GM12878 (cell line): ENCODE measurements around the gene PITPNC1. TPM values are rescaled to one million over a fixed set of nuclear protein-coding genes. Genes with fewer than 3 reads are reported as not detected.

Source experiments
- ATF7 ChIP-seq: fragments of 450-650 bp; IDR thresholded peaks from 2 replicates; pipeline ENCODE4 v1.6.1; 2016; ENCODE audit warnings: low read depth, mild to moderate bottlenecking
- JUNB ChIP-seq: IDR thresholded peaks from 2 replicates; pipeline ENCODE4 v1.6.1; 2016; ENCODE audit warnings: antibody characterized with exemption, mild to moderate bottlenecking
- PAX5 ChIP-seq: IDR thresholded peaks from 2 replicates; pipeline ENCODE4 v1.6.1; 2011; ENCODE audit warnings: low read depth, low read length, borderline replicate concordance
- polyA plus RNA-seq, 11 experiments: library from polyadenylated mRNA; depleted of rRNA in 4 of 11; unstranded in 6 of 11; stranded (reverse) in 5 of 11; fragments of >200 nt; fragmentation: Nextera tagmentation in 4 of 11; fragmentation: Illumina TruSeq in 1 of 11; extraction: Ambion mirVana in 4 of 11; extraction: Trizol in 1 of 11; gene quantifications; 1 replicate in 1 of 11; 2 replicates in 10 of 11; pipeline versions ENCODE4 v1.2.1 to v1.2.3, GENCODE V29; 2011 to 2016; ENCODE audit warnings: inconsistent platforms in 2 of 11, missing spikeins in 2 of 11, low read depth in 1 of 11
- total RNA-seq, 4 experiments: library from RNA; depleted of rRNA in 3 of 4; stranded (reverse); fragments of >200 nt in 3 of 4; fragmentation: Illumina TruSeq in 1 of 4; extraction: Trizol in 1 of 4; gene quantifications; 2 replicates each; pipeline versions ENCODE4 v1.2.1 to v1.2.3, GENCODE V29; 2013 to 2021
- TF ChIP-seq, protein P1 (sequence below): fragments of 450-650 bp; IDR thresholded peaks from 2 replicates; pipeline ENCODE4 v1.6.1; 2016; ENCODE audit warnings: mild to moderate bottlenecking
- TF ChIP-seq, protein P2 (sequence below): fragments of 450-650 bp; IDR thresholded peaks from 2 replicates; pipeline ENCODE4 v1.6.1; 2018; ENCODE audit warnings: mild to moderate bottlenecking, low read depth, moderate library complexity; ENCODE audit not compliant: partially characterized antibody

PITPNC1 gene
- total and polyA plus RNA-seq, 10 of the 15 experiments (the other 5 are each of a cell fraction or from before 2014, with no cell fraction given) = 12.2 to 62.4 (median 47.3) TPM

DNA sequence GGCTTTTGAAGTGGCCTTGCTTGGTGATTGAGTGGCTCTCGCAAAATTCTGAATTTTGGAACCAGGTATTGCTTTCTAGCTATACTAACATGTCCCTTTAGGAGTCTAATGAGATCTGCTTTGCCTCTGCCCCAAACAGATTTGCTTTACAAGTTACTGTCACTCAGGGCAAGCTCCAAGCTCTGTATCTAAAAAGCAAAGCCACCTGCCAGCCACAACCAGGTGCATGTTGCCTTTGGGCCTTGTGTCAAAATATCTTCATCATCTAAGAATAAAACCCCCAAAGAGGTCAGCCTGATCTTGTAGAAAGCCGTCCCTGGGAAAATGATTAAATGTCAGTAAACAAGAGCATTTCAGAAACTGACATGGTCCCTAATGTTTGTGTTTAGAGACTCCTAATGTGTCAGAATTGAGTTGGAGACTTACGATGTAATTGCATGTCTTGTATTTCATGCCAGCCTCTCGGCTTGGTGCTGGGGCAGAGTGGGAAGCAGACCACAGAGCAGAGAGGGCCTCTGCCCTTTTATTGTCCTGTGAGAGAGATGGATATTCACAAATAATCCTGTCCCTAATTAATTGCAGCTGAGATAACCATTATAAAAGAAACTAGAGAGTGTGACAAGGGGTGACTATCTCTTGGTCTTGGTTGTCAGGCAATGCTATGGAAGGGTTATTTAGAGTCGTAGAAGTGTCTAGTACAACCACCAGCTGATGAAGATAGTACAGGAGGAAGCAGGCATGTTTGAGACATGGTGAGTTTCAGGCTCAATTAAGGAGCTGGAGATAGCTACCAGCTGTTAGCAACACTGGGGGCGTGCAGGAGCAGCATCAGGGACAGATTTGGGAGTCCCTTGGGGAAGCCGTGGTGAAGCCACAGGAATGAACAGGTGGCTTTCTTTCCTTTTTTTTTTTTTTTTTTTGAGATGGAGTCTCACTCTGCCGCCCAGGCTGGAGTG lies 90.7 kb downstream of the PITPNC1 start (continued):
- TF ChIP-seq, protein P1, sequence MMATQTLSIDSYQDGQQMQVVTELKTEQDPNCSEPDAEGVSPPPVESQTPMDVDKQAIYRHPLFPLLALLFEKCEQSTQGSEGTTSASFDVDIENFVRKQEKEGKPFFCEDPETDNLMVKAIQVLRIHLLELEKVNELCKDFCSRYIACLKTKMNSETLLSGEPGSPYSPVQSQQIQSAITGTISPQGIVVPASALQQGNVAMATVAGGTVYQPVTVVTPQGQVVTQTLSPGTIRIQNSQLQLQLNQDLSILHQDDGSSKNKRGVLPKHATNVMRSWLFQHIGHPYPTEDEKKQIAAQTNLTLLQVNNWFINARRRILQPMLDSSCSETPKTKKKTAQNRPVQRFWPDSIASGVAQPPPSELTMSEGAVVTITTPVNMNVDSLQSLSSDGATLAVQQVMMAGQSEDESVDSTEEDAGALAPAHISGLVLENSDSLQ = peak; percentile 50
- TF ChIP-seq JUNB = no peak; the same call in 1 of the 2 replicates
- TF ChIP-seq PAX5 = 0 out of 2 replicates have a peak, but pooled peaks have one; percentile 41
- TF ChIP-seq ATF7 = no peak
- TF ChIP-seq, protein P2, sequence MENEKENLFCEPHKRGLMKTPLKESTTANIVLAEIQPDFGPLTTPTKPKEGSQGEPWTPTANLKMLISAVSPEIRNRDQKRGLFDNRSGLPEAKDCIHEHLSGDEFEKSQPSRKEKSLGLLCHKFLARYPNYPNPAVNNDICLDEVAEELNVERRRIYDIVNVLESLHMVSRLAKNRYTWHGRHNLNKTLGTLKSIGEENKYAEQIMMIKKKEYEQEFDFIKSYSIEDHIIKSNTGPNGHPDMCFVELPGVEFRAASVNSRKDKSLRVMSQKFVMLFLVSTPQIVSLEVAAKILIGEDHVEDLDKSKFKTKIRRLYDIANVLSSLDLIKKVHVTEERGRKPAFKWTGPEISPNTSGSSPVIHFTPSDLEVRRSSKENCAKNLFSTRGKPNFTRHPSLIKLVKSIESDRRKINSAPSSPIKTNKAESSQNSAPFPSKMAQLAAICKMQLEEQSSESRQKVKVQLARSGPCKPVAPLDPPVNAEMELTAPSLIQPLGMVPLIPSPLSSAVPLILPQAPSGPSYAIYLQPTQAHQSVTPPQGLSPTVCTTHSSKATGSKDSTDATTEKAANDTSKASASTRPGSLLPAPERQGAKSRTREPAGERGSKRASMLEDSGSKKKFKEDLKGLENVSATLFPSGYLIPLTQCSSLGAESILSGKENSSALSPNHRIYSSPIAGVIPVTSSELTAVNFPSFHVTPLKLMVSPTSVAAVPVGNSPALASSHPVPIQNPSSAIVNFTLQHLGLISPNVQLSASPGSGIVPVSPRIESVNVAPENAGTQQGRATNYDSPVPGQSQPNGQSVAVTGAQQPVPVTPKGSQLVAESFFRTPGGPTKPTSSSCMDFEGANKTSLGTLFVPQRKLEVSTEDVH = no peak
